HCT116 (cell line): ENCODE results near the gene SLC22A4. TPM values are rescaled to one million over a fixed set of nuclear protein-coding genes. Genes with fewer than 3 reads are reported as not detected.

Experiments
- ATAC-seq: fragments of 200-7000 bp; cut with Tn5 transposase; 2 replicates; pipeline ENCODE4 v1.9.1; 2020; ENCODE audit warnings: mild to moderate bottlenecking, moderate library complexity
- BruUV-seq: library from RNA; stranded (reverse); fragments of 400-500 nt; replicated peaks from 2 replicates; lab custom pipeline; 2021; lab: Mats Ljungman, UMichigan
- CTCF ChIA-PET: fragments of 300-600 bp; sonication (Branson Sonifier 250); formaldehyde crosslinking; loops from one replicate; lab custom pipeline; 2021; ENCODE audit warnings: antibody characterized with exemption; lab: Charles Lee
- POLR2A ChIA-PET: fragments of 300-600, 350-600 bp; sonication (Branson Sonifier 250); formaldehyde crosslinking; loops from one replicate; lab custom pipeline; 2021; ENCODE audit warnings: antibody characterized with exemption; lab: Charles Lee
- RAD21 ChIA-PET, 2 experiments: fragments of 300-600 bp; sonication (Branson Sonifier 250); formaldehyde crosslinking; loops; one replicate each; lab custom pipeline; 2023; ENCODE audit warnings: low total read pairs in 2 of 2; ENCODE audit not compliant: uncharacterized antibody in 2 of 2, unreplicated experiment in 2 of 2, low non-redundant PET in 1 of 2; lab: Charles Lee
- DNase-seq: peaks from one replicate; pipeline ENCODE4 v3.0.0-alpha.2; 2010; ENCODE audit warnings: low read depth, low spot score
- H2AFZ ChIP-seq: fragments of 200-600 bp; shearing (Covaris generic), sonication (generic); 2 replicates; pipeline ENCODE4 v1.6.1; 2017; ENCODE audit warnings: low read depth, mixed run types, mixed read lengths, antibody characterized with exemption, low read length; ENCODE audit not compliant: poor library complexity, severe bottlenecking
- H3K27ac ChIP-seq: 2 replicates; pipeline ENCODE4 v1.5.1; 2012; ENCODE audit warnings: low read depth, low read length
- H3K27me3 ChIP-seq: fragments of 200-600 bp; sonication (generic); 2 replicates; pipeline ENCODE4 v1.6.1; 2016; ENCODE audit warnings: mixed run types, low read length, mixed read lengths; ENCODE audit not compliant: insufficient read depth
- H3K36me3 ChIP-seq, 2 experiments: fragments of 200-500 bp in 1 of 2; fragments of 200-600 bp in 1 of 2; sonication (Bioruptor generic) in 1 of 2; sonication (generic) in 1 of 2; 2 replicates each; pipeline versions ENCODE4 v1.5.1 to v1.6.1; 2014 to 2016; ENCODE audit warnings: low read length in 2 of 2, inconsistent platforms in 1 of 2, mixed read lengths in 1 of 2, mixed run types in 1 of 2; ENCODE audit not compliant: insufficient read depth in 2 of 2, control insufficient read depth in 1 of 2
- H3K4me1 ChIP-seq, 2 experiments: fragments of 200-600 bp in 1 of 2; sonication (generic) in 1 of 2; 2 replicates each; pipeline versions ENCODE4 v1.5.1 to v1.6.1; 2012 to 2017; ENCODE audit warnings: low read length in 2 of 2, inconsistent platforms in 1 of 2, mild to moderate bottlenecking in 1 of 2, mixed read lengths in 1 of 2, mixed run types in 1 of 2, moderate library complexity in 1 of 2; ENCODE audit not compliant: insufficient read depth in 2 of 2, control insufficient read depth in 1 of 2
- H3K4me2 ChIP-seq: fragments of 200-600 bp; sonication (generic); 2 replicates; pipeline ENCODE4 v1.6.1; 2017; ENCODE audit warnings: mixed run types, low read length, mixed read lengths
- H3K4me3 ChIP-seq, 2 experiments: fragments of 200-600 bp in 1 of 2; sonication (generic) in 1 of 2; replicated peaks in 1 of 2; 2 replicates each; pipeline ENCODE4 v1.5.1; 2011 to 2016; ENCODE audit warnings: low read length in 2 of 2, control low read depth in 1 of 2, low read depth in 1 of 2, mild to moderate bottlenecking in 1 of 2, mixed read lengths in 1 of 2, mixed run types in 1 of 2
- H3K79me2 ChIP-seq: fragments of 200-600 bp; sonication (generic); 2 replicates; pipeline ENCODE4 v1.6.1; 2017; ENCODE audit warnings: mild to moderate bottlenecking, mixed run types, low read length, moderate library complexity, mixed read lengths; ENCODE audit not compliant: insufficient read depth
- H3K9ac ChIP-seq: fragments of 200-600 bp; sonication (generic); 2 replicates; pipeline ENCODE4 v1.6.1; 2016; ENCODE audit warnings: low read length, mixed read lengths
- H3K9me2 ChIP-seq: fragments of 200-600 bp; sonication (generic), shearing (Covaris generic); 2 replicates; pipeline ENCODE4 v1.6.1; 2017; ENCODE audit warnings: mixed run types, mild to moderate bottlenecking, moderate library complexity; ENCODE audit not compliant: insufficient read depth
- H3K9me3 ChIP-seq, 2 experiments: fragments of 200-500 bp in 1 of 2; fragments of 200-600 bp in 1 of 2; sonication (Bioruptor generic) in 1 of 2; sonication (generic) in 1 of 2; 2 replicates each; pipeline ENCODE4 v1.6.1; 2014 to 2017; ENCODE audit warnings: low read length in 2 of 2, mixed read lengths in 2 of 2, inconsistent platforms in 1 of 2, low read depth in 1 of 2, mild to moderate bottlenecking in 1 of 2, mixed run types in 1 of 2, moderate library complexity in 1 of 2; ENCODE audit not compliant: control insufficient read depth in 1 of 2, insufficient read depth in 1 of 2
- H4K20me1 ChIP-seq: fragments of 200-600 bp; sonication (generic), shearing (Covaris generic); 2 replicates; pipeline ENCODE4 v1.6.1; 2017; ENCODE audit warnings: mixed run types, mild to moderate bottlenecking, moderate library complexity; ENCODE audit not compliant: insufficient read depth
- CBX3 ChIP-seq: IDR thresholded peaks from 2 replicates; pipeline ENCODE4 v1.6.1; 2012; ENCODE audit warnings: low read depth
- EZH2 ChIP-seq: fragments of 200-600 bp; sonication (generic); IDR thresholded peaks from 2 replicates; pipeline ENCODE4 v1.6.1; 2017; ENCODE audit warnings: antibody characterized with exemption, mixed run types
- POLR2AphosphoS5 ChIP-seq: IDR thresholded peaks from 2 replicates; pipeline ENCODE4 v1.6.1; 2011; ENCODE audit warnings: mild to moderate bottlenecking, low read depth, low read length, moderate library complexity
- SRF ChIP-seq: IDR thresholded peaks from 2 replicates; pipeline ENCODE4 v1.6.1; 2012; ENCODE audit warnings: low read depth
- ZNF274 ChIP-seq: fragments of 200-500 bp; sonication (Bioruptor generic); IDR thresholded peaks from 2 replicates; pipeline ENCODE4 v1.6.1; 2014; ENCODE audit warnings: mild to moderate bottlenecking, low read depth, low read length, inconsistent platforms
- intact Hi-C: fragments of 100-400 bp; cut with micrococcal nuclease; formaldehyde crosslinking; loops from 2 replicates; pipeline ENCODE4 v1.10.0; 2022
- total RNA-seq: library from RNA; stranded (reverse); gene quantifications from one replicate; pipeline ENCODE4 v1.2.1, GENCODE V29; 2021; ENCODE audit not compliant: unreplicated experiment
- TF ChIP-seq, protein P1 (sequence below): IDR thresholded peaks from 2 replicates; pipeline ENCODE4 v1.6.1; 2012
- TF ChIP-seq, protein P2 (sequence below): IDR thresholded peaks from 2 replicates; pipeline ENCODE4 v1.6.1; 2012; ENCODE audit warnings: low read depth

SLC22A4 gene
- total RNA-seq, 1 experiment from 2014 or later, result 0.59 TPM

DNA sequence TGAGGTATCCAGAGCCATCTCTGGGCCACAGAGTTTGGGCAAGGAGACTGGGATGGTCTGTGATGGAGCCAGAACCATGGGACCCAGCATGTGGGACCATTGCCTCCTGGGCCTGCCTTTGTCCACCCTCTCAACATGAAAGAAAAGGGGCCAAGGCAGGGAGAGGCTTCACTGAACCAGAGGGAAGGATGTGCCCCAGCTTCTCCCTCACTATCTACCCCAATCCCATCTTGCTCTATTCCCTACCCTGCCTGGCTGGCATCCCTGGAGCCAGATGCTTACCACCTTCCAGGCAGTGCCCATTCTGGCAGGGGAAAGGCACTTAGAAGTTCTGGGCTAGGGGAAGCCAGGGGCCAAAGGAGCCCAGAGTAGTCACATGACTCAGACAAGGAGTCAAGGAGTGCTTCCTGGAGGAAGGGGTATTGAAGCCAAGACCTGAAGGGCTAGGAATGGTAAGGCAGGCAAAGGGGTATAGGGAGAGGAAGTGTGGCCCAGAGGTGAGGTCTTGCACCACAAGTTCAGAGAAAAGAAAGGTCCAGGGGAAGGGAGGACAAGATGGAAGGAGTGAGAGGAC lies 26.9 kb upstream of the SLC22A4 start:
- no peak for DNase-seq
- H3K4me2 ChIP-seq, result no peak overlapping the region
- H3K36me3 ChIP-seq, result no peaks in the 10 kb centered on the region
- H3K27ac ChIP-seq, result no peak overlapping the region
- no peak overlapping the region for H3K4me3 ChIP-seq
- TF ChIP-seq, protein P1, sequence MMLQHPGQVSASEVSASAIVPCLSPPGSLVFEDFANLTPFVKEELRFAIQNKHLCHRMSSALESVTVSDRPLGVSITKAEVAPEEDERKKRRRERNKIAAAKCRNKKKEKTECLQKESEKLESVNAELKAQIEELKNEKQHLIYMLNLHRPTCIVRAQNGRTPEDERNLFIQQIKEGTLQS, result no peak
- TF ChIP-seq, protein P2, sequence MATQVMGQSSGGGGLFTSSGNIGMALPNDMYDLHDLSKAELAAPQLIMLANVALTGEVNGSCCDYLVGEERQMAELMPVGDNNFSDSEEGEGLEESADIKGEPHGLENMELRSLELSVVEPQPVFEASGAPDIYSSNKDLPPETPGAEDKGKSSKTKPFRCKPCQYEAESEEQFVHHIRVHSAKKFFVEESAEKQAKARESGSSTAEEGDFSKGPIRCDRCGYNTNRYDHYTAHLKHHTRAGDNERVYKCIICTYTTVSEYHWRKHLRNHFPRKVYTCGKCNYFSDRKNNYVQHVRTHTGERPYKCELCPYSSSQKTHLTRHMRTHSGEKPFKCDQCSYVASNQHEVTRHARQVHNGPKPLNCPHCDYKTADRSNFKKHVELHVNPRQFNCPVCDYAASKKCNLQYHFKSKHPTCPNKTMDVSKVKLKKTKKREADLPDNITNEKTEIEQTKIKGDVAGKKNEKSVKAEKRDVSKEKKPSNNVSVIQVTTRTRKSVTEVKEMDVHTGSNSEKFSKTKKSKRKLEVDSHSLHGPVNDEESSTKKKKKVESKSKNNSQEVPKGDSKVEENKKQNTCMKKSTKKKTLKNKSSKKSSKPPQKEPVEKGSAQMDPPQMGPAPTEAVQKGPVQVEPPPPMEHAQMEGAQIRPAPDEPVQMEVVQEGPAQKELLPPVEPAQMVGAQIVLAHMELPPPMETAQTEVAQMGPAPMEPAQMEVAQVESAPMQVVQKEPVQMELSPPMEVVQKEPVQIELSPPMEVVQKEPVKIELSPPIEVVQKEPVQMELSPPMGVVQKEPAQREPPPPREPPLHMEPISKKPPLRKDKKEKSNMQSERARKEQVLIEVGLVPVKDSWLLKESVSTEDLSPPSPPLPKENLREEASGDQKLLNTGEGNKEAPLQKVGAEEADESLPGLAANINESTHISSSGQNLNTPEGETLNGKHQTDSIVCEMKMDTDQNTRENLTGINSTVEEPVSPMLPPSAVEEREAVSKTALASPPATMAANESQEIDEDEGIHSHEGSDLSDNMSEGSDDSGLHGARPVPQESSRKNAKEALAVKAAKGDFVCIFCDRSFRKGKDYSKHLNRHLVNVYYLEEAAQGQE, result no peak
- no peak for TF ChIP-seq POLR2AphosphoS5
- no peak for TF ChIP-seq EZH2
- TF ChIP-seq ZNF274, result no peak
- TF ChIP-seq CBX3, result no peak
- TF ChIP-seq SRF, result no peak
- TF ChIP-seq, all 23 proteins: peak for 0
- BruUV-seq, result no TSS peak
- Histone ChIP-seq H3K9me3 (no peaks in the 10 kb centered on the region), H2AFZ (no peak overlapping the region), H3K27me3 (no peaks in the 10 kb centered on the region), H3K9ac (no peak overlapping the region), H3K9me2 (no peaks in the 10 kb centered on the region), H3K4me1 (peaks cover 4 to 36% of the 10 kb centered on the region in 2 experiments), H4K20me1 (no peaks in the 10 kb centered on the region), H3K79me2 (no peaks in the 10 kb centered on the region)
- ChIA-PET POLR2A (no interaction called here), CTCF (no interaction called here), RAD21 (no interaction called here)
- intact Hi-C loops, result no loop called here
- no peak for ATAC-seq
